Gastroesophageal sphincter (tissue), 3 donors: ENCODE measurements around the gene MYLK3.

Experiments used
- CTCF ChIP-seq, 4 experiments: fragments of 200-600 bp in 2 of 4; fragments of 450-650 bp in 2 of 4; sonication (generic) in 1 of 4; IDR thresholded peaks; one replicate each; pipeline ENCODE4 v1.5.1; 2017 to 2019; ENCODE audit warnings: antibody characterized with exemption in 4 of 4, mild to moderate bottlenecking in 2 of 4, moderate library complexity in 2 of 4
- EP300 ChIP-seq: sonication (generic); formaldehyde crosslinking; IDR thresholded peaks from one replicate; pipeline ENCODE4 v1.6.1; 2017; ENCODE audit warnings: antibody characterized with exemption, mild to moderate bottlenecking
- POLR2A ChIP-seq, 2 donors: fragments of 450-650 bp; IDR thresholded peaks; one replicate each; pipeline ENCODE4 v1.6.1; 2017; ENCODE audit warnings: antibody characterized with exemption in 2 of 2, mild to moderate bottlenecking in 2 of 2, moderate library complexity in 1 of 2
- POLR2AphosphoS5 ChIP-seq: sonication (generic); formaldehyde crosslinking; IDR thresholded peaks from one replicate; pipeline ENCODE4 v1.6.1; 2017; ENCODE audit warnings: antibody characterized with exemption

- TF ChIP-seq CTCF (IDR thresholded peaks at IDR 0.05) (no peak), POLR2AphosphoS5 (no peak), POLR2A (IDR thresholded peaks at IDR 0.05) (no peak), EP300 (no peak)
These were observed 46.5 kb downstream of the MYLK3 start for GRCh38 chr16:46701615-46702014.
